GM21737 (cell line): Measurements from ENCODE around the gene MBD5.

Experiments
- ATAC-seq: cut with Tn5 transposase; IDR thresholded peaks from one replicate; pipeline ENCODE4 v1.9.1; 2021; ENCODE audit warnings: mild to moderate bottlenecking, moderate library complexity; ENCODE audit not compliant: unreplicated experiment

Gene MBD5

DNA sequence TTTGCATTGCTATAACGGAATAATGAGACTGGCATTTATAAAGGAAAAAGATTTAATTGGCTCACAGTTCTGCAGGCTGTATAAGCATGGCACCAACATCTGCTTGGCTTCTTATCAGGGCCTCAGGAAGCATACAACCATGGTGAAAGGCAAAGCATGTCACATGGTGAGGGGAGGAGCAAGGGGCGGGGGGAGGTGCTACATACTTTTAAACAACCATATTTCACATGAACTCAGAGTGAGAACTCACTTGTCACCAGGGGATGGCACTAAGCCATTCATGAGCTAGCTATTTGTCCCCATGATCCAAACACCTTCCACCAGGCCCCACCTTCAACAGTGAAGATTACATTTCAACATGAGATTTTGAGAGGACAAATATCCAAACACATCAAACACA, 188.7 kb downstream of the MBD5 start:
- ATAC-seq, result no peak

DNA sequence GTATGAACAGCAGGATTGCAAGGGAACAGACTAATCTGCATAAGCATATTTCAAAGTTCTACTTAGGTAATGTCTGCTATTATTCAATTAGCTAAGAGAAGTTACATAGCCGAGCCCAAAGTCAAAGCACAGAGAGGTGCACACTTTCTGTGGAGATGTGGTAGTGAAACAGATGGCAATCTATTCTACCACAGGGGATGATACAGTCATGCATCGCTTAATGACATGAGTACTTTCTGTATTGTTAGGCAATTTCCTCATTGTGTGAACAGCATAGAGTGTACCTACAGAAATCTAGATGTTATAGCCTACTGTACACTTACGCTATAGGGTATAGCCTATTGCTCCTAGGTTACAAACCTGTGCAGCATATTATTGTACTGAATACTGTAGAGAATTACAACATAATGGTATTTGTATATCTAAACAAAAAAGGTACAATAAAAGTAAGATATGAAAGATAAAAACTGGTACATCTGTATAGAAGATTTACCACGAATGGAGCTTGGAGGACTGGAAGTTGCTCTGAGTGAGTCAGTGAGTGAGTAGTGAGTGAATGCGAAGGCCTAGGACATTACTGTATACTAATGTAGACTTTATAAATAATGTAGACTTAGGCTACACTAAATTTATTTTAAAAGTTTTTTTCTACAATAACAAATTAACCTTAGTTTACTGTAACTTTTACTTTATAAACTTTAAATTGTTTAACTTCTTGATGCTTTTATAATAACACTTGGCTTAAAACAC, 197.6 kb downstream of the MBD5 start:
- ATAC-seq, result no peak

DNA sequence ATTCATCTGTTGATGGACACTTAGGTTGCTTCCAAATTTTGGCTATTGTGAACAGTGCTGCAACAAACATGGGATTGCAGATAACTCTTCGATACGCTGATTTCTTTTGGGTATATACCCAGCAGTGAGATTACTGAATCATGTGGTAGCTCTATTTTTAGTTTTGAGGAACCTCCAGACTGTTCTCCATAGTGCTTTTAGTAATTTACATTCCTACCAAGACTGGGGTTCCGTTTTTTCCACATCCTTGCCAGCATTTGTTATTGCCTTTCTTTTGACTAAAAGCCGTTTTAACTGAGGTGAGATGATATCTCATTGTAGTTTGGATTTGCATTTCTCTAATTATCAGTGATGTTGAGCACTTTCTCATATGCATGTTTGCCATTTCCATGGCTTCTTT, 200.3 kb downstream of the MBD5 start:
- ATAC-seq, result no peak

DNA sequence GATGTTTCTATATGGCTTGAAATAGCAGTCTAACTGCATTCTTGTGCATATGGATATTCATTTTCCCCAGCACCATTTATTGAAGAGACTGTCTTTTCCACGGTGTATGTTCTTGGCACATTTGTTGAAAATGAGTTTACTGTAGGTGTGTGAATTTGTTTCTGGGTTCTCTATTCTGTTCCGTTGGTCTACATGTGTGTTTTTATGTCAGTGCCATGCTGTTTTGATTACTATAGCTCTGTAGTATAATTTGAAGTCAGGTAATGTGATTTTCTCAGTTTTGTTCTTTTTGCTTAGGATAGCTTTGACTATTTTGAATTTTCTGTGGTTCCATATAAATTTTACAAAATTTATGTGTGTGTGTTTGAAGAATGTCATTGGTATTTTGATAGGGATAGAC, 201.0 kb downstream of the MBD5 start:
- ATAC-seq, result no peak

DNA sequence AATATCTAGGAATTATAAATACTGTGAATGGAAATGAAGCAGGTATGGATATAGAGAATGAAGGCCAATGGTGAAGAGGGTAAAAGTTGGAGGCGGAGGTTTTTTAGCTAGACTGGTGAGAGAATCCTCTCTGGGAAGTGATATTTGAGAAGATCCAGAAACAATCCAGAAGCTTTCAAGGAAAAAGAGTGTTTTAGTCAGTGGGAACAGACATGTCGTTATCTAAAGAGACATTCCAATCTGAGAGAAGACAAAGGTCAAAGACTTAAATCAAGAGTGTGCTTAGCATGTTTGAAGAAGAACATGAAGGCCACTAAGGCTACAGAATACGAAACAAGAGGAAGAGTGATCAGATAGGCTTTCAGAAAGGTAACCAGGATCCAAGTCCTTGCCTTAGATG, 211.0 kb downstream of the MBD5 start:
- no peak for ATAC-seq

DNA sequence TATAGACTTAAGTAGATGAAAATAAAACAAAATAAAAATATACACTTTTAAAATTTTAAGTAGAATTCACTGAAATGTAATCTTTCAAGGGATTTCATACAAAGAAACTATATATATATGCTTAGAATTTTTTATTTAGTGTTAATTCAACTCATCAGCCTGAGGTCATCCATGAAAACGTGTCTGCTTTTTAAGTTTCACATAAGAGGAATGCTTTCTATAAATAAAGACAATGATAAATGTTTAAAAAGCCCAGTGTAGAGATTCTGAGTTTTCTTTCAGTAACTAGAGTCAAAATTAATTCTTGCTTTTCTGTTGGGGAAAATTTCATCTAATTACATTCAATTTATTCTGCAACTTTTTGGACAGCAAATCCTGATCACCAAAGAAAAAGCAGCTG, 213.3 kb downstream of the MBD5 start:
- ATAC-seq, result no peak

DNA sequence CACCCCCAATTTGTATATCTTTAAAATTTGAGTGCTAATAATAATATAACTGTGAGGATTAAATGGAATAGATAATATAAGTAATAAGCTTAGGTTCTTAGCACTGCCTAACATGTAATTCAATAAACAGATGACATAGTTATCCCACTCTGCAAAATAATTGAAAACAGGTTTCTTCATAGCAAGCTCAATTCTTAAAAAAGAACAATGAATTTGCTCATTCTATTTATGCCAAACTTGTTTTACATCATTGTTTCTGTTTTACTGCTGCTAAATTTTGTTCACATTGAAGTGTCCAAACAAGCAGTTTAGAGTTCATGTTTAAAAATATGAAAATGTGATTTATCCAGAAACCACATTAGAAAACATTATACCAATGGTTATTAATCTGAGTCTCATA, 217.0 kb downstream of the MBD5 start:
- no peak for ATAC-seq

DNA sequence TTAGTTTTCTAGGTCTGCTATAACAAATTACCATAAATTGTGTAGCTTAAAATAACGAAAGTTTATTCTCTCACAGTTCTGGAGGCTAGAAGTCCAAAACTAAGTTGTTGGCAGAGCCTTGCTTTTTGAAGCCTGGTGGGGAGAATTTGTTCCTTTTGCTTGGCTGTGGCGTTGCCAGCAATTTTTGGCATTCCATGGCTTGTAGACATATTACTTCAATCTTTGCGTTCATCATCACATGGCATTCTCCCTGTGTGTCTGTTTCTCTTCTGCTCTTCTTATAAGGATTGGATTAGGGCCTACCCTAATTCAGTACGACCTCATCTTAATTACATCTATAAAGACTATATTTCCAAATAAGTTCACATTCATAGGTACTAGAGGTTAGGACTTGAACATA, 217.7 kb downstream of the MBD5 start:
- ATAC-seq, result no peak

DNA sequence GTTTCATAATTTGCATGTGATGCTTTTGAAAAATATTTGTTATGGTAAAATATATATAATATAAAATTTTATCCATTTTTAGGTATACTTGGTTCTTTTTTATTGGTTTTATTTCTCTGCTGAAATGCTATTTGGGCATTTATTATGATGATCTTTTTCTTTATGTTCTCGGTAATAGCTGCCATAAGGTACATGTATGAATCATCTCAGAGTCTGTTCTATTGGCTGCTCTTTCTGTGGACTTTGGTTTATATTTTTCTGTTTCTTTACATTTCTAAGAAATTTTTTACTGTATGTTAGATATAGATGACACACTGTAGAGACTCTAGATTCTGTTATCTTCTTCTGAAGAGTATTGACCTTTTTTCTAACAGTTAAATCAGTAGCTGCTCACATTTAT, 219.9 kb downstream of the MBD5 start:
- ATAC-seq, result no peak

DNA sequence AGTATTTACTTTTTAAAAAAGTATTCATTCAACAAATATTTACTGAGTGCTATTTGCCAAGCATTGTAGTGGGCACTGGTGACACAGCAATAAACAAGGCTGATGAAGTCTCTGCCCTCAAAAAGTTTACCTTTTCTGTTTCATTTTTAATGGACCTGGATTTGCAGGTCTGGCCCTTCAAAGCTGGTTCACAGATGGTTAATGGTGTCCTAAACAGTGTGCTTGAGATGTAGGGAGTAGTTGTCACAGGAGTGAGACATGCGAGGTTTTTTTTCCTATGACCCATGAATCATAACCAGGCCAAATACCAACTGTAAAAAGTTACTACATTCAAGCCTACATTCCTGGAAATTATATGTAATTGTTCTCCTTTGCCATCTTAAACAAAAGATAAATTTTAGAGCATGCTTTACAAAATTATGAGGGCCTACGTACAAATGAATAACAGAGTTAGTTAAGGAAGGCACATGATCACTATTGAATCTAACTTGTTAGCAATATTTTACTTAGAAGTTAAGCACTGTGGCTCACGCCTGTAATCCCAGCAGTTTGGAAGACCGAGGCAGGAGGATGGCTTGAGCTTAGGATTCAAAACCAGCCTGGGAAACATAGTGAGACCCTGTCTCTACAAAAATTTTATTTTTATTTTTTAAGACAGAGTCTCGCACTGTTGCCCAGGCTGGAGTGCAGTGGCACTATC, 223.9 kb downstream of the MBD5 start:
- no peak for ATAC-seq

DNA sequence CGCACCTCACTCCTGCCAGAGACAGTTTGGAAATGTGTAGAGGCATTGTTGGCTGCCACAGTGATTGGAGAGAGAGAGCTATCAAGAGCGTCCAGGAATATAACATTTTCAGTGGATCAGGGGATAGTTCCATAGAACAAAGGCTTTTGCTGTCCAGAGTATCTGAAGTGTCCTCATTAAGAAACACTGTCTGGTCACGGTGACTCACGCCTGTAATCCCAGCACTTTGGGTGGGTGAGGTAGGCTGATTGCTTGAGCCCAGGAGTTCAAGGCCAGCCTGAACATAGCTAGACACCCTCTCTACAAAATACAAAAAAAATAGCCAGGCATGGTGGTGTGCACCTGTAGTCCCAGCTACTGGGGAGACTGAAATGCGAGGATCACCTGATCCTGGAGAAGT, 231.1 kb downstream of the MBD5 start:
- ATAC-seq, result no peak

DNA sequence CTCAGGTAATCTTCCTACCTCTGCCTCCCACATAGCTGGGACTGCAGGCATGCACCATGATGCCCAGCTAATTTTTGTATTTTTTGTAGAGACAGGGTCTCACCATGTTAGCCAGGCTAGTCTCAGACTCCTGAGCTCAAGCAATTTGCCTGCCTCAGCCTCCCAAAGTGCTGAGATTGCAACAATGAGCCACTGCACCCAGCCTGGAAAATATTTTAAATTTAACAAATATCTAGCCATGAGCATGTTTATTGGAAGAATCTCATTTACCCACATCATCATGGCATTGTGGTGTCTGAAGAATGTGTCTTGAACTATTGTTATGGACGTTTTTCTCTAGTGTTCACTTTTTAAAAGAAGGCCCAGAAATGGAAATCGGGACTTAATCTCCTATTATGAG, 231.8 kb downstream of the MBD5 start:
- ATAC-seq, result no peak

DNA sequence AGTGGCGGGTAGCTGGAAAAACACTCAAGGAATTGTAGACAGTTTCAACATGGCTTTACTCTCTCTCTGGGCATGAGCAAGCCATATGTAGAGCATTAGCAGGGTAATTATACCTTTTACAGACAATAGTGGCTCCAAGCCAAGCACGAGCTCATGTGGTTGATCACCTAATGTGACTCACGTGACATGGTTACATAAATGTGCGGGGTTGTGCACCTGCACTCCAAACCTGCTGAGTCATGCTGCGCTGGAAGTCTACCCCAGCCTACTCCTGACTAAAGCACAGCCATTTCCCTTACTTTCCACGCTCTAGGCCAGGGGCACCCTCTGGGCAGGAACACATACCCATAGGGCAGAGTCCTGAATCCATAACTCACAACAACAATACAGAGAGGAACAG, 232.8 kb downstream of the MBD5 start:
- no peak for ATAC-seq

DNA sequence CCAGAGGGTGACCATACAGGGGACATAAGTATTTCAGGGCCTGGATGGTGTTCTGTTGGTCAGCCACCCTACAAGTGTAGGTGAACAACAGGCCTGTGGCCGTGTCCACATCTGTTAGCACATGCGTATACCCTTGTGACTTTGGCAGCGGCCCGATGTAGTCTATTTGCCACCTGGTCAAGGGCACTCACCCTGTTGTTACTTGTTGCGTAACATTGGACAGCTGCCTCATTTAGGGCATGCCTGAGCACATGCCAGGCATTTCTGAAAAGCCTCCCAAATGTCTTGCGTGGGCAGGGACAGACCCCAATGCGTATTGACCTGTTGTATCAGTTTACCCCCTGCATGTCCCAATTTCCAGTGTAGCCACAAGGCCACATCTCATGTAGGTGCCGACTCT, 235.0 kb downstream of the MBD5 start:
- no peak for ATAC-seq

DNA sequence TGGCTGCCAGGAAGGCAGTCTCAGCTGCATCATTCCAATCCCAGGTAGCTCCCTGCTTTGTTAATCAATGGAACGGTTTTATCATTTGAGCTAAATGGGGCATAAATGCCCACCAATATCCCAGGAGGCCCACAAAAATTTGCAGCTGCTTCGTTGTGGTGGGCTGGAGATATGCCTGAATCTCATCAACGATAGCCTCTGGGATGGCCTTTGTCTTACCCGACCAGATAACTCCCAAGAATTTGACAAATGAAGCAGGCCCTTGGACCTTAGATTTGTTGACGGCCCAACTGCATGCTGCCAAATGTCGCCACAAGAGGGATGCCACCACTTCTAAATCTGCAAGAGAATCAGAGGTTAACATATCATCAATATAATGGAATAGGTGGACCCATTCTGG, 236.4 kb downstream of the MBD5 start:
- ATAC-seq, result no peak

DNA sequence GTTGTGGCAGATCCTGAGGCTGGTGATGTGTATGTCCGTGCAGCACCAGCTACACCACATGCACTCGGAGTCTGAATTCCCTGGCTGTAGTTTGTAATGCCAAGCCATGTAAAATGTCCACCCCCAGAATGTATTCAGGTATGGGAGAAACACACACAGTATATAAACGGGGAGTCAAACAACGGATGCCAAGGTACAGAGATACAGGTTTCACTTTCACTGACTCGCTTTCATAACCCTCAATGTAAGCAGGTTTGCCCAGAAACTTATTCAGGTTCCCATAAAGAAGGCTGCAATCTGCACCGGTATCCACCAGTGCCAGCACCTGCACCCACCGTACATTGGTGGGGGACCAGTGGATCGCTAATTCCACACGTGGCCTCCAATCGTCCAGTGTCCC, 237.2 kb downstream of the MBD5 start:
- no peak for ATAC-seq

DNA sequence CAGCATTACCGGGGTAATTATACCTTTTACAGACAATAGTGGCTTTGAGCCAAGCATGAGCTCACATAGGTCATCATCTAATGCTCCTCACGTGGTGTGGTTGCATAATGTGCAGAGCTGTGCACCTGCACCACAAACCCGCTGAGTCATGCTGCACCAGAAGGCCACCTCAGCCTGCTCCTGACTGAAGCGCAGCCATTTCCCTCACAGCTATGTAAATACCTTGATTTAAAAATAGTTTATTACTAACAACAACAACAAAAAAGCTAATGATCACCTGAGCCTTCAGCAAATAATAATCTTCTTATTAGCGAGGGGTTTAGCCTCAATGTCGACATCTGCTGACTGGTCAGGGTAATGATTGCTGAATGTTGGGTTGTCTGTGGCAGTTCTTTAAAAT, 238.8 kb downstream of the MBD5 start:
- no peak for ATAC-seq

DNA sequence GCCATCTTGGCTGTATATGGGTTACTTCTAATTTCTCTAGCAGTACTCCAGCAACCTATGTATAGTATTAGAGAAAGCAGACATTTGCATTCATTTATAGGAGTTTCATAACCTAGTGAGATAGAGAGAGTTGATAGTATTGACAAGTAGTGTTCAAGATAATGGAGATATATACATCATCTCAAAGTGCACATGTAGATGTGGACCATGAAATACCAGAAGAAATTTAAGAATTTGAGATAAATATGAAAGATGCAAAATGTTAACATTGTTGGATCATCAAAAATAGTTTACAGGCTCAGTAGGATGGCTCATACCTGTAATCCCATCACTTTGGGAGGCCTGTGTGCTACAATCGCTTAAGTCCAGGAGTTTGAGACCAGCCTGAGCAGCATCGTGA, 243.0 kb downstream of the MBD5 start:
- no peak for ATAC-seq

DNA sequence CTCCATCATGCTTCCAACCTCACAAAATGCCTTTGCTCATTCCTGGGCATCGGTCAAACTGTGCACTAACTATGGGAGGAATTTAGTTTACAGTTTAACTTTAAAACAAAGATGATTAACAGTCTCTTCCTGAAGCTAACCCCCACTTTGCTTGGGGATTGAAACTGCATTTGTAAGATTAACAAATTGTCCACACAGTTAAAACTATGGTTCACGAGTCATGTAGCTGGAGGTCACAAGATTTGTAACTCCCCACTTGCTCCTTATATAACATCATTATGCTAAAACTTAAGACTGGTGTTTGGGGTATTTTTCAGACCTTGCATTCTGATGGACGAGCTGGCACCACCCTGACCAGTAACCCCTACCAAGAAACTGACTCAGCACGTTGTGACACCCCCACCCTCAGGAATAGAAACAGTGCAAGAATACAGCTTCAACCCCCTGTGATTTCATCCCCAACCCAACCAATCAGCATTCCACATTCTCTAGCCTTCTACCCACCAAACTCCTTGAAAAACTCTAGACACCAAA, 252.3 kb downstream of the MBD5 start:
- no peak for ATAC-seq

DNA sequence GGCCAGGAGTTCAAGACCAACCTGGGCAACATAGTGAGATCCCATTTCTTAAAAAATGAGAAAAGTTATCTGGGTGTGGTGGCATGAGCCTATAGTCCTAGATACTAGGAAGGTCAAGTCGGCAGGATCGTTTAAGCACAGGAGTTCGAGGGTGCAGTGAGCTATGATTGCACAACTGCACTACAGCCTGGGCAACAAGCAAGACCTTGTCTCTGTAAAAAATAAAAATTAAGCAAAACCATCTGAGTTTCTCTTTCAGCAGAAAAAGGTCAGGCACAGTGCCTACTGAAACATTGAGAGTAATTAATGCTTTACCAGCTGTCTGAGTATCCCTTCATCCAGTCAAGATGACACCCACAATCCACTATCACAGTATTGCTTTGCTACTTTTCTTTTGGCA, 258.3 kb downstream of the MBD5 start:
- no peak for ATAC-seq

DNA sequence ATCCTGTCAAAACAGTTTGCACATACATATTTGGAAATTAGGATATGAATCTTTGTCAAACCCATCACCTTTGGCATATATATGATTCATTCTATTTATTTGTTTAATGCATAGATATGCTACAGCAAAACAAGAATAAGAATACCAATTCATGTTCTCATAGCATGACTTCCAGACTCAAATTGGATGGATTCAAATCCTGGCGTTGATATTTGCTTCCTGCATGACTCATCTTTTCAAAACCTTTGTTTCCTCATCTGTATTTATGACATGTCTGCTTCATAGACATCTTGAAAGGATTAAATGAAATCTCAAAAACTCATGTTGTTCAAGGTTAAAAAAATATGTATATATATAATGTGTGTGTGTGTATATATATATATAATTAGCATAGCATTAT, 261.3 kb downstream of the MBD5 start:
- no peak for ATAC-seq

DNA sequence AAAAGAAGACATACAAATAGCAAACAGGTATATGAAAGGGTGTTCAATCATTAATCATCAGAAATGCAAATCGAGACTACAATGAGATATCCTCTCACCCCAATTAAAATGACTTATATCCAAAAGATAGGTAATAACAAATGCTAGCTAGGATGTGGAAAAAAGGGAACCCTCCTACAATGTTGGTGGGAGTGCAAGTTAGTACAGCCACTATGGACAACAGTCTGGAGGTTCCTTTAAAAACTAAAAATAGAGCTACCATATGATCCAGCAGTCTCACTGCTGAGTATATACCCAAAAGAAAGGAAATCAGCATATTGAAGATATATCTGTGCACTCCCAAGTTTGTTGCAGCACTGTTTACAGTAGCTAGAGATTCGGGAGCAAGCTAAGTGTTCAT, 271.5 kb downstream of the MBD5 start:
- no peak for ATAC-seq

DNA sequence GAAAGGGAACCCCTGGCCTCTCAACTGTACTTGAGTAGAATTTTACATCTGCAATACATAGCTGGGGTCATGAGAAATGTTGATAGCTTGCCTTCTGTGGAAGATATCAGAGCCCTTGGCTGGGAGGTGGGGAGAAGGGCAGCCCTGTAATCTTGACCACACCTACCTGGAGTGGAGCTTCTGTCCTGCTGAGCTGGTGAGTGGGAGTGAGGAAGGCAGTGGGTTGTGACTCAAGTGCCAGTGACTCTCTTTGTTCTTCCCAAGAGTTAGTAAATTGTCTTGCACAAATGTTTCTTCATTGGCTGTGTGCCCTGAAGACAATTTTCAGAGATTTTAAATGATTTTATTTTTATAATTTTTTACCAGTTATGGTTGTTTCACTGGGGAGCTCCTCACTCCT, 277.3 kb downstream of the MBD5 start:
- no peak for ATAC-seq
